ENCODE measurements around the gene BABAM2. TPM values are rescaled to one million over a fixed set of nuclear protein-coding genes. Genes with fewer than 3 reads are reported as not detected.

BABAM2 gene
- total RNA-seq, 1 experiment from 2014 or later, result 27.1 TPM

DNA sequence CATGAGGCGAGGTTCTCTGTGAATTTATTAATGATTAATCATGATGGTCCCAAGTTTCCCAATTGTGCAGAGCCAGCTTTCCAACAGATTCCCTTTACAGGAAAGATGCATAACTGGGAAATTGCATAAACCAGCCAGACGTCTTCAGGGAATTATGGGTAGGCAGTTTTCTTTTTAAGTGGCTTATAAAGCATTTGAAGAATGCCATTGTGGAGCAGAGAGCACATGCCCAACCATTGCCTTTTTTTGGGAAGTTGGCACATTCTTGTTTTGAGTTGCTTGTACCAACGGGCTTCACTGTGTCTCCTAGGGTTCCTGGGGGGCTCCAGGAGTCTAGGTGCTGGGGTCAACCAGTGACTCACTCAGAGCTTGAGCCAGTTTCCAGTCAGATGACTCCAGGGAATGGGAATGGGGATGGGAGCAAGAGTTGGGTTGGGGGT lies 270.5 kb downstream of the BABAM2 start:
- no peaks in the 10 kb centered on the region for H3K79me2 ChIP-seq (ENCODE audit: insufficient read depth, low read length)

More for the DNA sequence above, 270.5 kb downstream of the BABAM2 start:
- Histone ChIP-seq H2BK20ac (ENCODE audit: low read depth, low read length, poor library complexity, severe bottlenecking) (no peak overlapping the region), H2AFZ (ENCODE audit: low read length) (no peak overlapping the region), H4K5ac (ENCODE audit: insufficient read length, low read depth, low read length) (no peak overlapping the region), H3K14ac (ENCODE audit: insufficient read depth, low read length) (no peak overlapping the region), H3K23ac (ENCODE audit: insufficient read length, low read depth, low read length) (no peak overlapping the region), H3K9ac (ENCODE audit: extremely low read depth, insufficient read length, low read length) (no peak overlapping the region), H3K23me2 (ENCODE audit: insufficient read length, low read depth, low read length, poor library complexity, severe bottlenecking) (no peaks in the 10 kb centered on the region), H2BK15ac (ENCODE audit: low read depth, low read length) (no peak overlapping the region), H2BK120ac (ENCODE audit: low read depth, low read length, poor library complexity, severe bottlenecking) (no peak overlapping the region), H4K8ac (replicated peaks; ENCODE audit: insufficient read length, low read depth, low read length) (no peak overlapping the region), H3K79me1 (ENCODE audit: insufficient read depth, low read depth, low read length, poor library complexity, severe bottlenecking) (no peaks in the 10 kb centered on the region), H2AK5ac (ENCODE audit: insufficient read length, low read length) (no peak overlapping the region), H2BK5ac (ENCODE audit: insufficient read length, low read length) (no peak overlapping the region), H4K91ac (ENCODE audit: insufficient read length, low read depth, low read length) (no peak overlapping the region), H3K4me1 (ENCODE audit: insufficient read depth, low read length) (no peaks in the 10 kb centered on the region), H3K27ac (ENCODE audit: insufficient read length, low read depth, low read length) (no peak overlapping the region), H3K4ac (ENCODE audit: low read depth, low read length) (no peak overlapping the region), H3K9me3 (ENCODE audit: control insufficient read depth, low read depth, low read length) (no peaks in the 10 kb centered on the region), H2BK12ac (ENCODE audit: insufficient read length, low read depth, low read length) (no peak overlapping the region), H3K27me3 (ENCODE audit: insufficient read depth, low read length) (no peaks in the 10 kb centered on the region), H4K20me1 (ENCODE audit: control insufficient read depth, insufficient read depth, insufficient read length) (peaks cover 2% of the 10 kb centered on the region), H3K4me2 (ENCODE audit: insufficient read depth, insufficient read length, low read length) (no peak overlapping the region), H3K56ac (ENCODE audit: insufficient read length, low read depth, low read length) (no peak overlapping the region), H3K18ac (ENCODE audit: insufficient read length, low read depth, low read length) (no peak overlapping the region), H3T11ph (ENCODE audit: low read length) (no peak overlapping the region)
- DNase-seq, result no peak
- no peaks in the 10 kb centered on the region for H3K27me3 Mint-ChIP-seq (ENCODE audit: low read depth)
- no peak overlapping the region for H3K27ac Mint-ChIP-seq
- H3K9me3 Mint-ChIP-seq, result peaks cover 2 to 6% of the 10 kb centered on the region in 2 experiments
- no peak overlapping the region for H3K4me3 Mint-ChIP-seq
- H3K36me3 Mint-ChIP-seq (ENCODE audit: insufficient read depth in 1 of 3, low read depth in 3 of 3), result peaks cover 0 to 2% (median 1%) of the 10 kb centered on the region in 3 experiments; a peak in 3 of 7 replicates
- TF ChIP-seq, protein P1, sequence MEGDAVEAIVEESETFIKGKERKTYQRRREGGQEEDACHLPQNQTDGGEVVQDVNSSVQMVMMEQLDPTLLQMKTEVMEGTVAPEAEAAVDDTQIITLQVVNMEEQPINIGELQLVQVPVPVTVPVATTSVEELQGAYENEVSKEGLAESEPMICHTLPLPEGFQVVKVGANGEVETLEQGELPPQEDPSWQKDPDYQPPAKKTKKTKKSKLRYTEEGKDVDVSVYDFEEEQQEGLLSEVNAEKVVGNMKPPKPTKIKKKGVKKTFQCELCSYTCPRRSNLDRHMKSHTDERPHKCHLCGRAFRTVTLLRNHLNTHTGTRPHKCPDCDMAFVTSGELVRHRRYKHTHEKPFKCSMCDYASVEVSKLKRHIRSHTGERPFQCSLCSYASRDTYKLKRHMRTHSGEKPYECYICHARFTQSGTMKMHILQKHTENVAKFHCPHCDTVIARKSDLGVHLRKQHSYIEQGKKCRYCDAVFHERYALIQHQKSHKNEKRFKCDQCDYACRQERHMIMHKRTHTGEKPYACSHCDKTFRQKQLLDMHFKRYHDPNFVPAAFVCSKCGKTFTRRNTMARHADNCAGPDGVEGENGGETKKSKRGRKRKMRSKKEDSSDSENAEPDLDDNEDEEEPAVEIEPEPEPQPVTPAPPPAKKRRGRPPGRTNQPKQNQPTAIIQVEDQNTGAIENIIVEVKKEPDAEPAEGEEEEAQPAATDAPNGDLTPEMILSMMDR (conservative IDR thresholded peaks at IDR 0.05), result no peak
- WGBS (ENCODE audit: extremely low coverage, insufficient read length, low lambda C conversion rate), result no CpG with 5 or more reads among the region's 3 CpGs
- H3K4me1 Mint-ChIP-seq, result no peaks in the 10 kb centered on the region

All from H9 (cell line).